ENCODE measurements around the gene TFDP1.

TFDP1 gene

DNA sequence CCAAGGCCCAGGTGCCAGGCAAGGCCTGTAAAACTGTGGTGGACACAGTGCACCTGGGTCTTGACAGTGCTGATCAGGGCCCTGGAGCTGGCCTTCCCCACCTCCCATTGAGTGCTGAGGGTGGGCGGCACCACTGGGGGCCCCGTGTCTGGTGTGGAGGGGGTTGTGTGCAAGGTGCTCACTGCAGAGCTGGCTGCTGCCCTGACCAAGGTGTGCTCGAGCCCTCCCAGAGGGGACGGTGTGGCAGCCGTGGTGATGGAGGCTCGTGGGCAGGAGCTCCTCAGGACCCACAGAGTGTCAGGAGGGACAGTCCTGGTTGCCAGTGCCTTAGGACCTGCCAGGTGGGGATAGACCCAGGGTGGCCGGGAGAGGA is 50.5 kb downstream of the TFDP1 start:
- no peak for DNase-seq

DNA sequence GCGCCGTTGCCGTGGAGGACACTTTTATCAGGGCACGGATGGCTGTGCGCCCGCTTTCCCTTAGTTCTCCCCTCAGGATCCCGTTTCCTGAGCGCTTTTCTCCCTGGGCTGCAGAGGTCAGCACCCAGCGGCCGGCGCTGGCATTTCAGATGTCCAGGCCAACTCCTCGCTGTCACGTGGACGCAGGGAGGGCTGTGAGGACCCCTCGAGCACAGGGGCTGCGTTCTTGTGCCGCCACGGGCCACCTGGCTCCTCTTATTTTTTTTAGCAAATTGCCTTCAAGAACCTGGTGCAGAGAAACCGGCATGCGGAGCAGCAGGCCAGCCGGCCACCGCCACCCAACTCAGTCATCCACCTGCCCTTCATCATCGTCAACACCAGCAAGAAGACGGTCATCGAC is 51.2 kb downstream of the TFDP1 start:
- DNase-seq, result no peak

DNA sequence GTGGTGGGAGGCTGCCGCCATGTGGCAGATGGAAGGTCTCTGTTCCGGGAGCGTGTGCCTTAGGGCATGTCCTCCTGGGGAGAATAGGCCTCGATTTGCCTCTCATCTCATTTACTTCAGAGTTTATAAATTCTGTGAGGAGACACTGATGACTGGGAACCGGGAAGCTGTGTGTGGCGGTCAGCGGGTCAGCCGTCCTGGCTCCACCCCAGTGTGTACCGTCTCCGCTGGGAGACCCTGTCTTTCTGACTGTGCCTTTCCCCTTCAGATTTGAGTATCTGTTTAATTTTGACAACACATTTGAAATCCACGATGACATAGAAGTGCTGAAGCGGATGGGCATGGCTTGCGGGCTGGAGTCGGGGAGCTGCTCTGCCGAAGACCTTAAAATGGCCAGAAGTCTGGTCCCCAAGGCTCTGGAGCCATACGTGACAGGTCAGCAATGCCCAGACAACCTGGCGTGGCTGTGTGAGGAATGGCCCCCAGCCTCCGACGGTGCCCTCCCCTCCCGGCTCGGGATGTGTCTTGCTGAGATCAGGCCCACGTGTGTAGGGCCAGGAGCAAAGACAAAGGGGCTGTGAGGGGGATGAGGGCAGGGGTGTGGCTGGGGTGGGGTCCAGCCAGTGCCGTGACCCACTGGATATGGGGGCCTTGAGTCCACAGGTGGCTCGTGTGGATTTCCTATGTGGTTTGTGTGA is 51.9 kb downstream of the TFDP1 start:
- DNase-seq, result no peak

- DNase-seq, result no peak
Observed at GRCh38 chr13:113637262-113638160, 53.0 kb downstream of the TFDP1 start.

GRCh38 chr13:113638173-113638746 is 53.7 kb downstream of the TFDP1 start:
- no peak for DNase-seq

DNA sequence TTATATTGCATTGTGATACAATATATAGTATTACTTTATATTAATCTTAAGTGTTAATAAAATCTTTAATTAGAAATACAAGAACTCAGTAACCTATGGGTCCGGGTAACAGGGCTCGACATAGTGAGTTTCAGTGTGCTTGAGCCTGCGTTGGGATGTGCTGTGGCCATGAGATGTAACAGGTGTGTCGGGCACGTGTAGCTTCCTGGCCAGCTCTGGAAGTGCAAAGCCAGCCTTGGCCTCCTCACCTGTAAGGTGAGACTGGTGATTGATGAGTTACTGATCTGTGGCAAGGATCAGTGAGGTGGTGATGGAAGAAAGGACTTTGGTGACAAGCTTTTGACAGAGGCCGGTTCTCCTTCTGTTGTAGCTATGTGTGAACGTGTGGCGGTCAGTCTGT is 54.3 kb downstream of the TFDP1 start:
- DNase-seq, result no peak

DNA sequence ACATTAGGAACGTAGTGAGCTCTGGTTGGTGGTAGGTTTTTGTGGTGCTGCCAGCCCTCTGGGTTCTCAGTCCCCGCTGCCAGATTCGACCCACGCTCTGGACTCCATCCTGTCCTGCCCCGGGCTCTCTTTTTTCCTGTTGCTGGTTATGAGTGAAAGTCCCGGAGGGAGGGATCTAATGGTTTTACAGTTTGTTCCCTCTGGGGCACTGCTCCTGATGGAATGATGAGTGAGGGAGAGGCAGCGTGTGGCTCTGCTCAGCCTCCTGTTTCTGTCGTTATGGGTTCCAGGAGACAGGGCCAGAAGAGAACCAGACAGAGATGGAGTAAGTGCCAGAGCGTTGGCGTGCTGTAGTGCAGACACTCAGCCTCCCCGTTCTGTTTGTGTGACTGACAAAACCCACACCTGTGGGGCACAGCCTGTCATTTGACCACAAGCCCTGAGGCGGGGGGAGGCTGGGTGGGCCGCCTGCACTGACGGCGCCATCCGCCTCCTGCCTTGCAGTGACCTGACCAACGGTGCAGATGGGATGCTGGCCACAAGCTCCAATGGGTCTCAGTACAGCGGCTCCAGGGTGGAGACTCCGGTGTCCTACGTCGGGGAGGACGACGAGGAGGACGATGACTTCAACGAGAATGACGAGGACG is 55.2 kb downstream of the TFDP1 start:
- no peak for DNase-seq

GRCh38 chr13:113641426-113641825 is 56.9 kb downstream of the TFDP1 start:
- DNase-seq, result no peak

- DNase-seq, result no peak
Observed at GRCh38 chr13:113642563-113642962, 58.0 kb downstream of the TFDP1 start.

- no peak for DNase-seq
Observed at GRCh38 chr13:113643593-113643992, 59.0 kb downstream of the TFDP1 start.

DNA sequence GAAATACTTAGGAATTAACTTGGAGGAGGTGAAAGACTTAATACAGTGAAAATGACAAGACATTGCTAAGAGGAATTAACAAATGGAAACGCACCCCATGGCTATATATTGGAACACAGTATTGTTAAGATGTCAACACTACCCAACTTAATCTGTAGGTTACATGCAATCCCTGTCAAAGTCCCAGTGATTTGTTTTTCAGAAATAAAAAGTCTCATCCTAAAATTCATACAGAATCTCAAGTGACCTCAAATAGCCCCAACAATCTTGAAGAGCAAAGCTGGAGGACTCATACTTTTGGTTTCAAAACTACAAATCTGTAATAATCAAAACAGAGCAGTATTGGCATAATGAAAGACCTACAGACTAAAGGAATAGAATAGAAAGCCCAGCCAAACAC is 60.2 kb downstream of the TFDP1 start:
- DNase-seq, result no peak

DNA sequence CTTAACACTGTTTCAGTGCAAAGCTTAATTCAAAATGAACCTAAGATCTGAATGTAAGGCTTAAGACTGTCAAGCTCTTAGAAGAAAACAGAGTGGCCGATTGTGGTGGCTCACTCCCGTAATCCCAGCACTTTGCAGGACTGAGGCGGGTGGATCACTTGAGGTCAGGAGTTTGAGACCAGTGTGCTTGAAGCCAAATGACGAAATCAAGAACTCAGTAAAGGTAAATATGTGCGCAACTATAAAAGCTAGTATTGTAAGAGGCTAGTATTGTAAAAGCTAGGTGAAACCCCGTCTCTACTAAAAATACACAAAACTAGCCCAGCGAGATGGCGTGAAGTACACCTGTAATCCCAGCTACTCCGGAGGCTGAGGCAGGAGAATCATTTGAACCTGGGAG is 60.8 kb downstream of the TFDP1 start:
- DNase-seq, result no peak

GRCh38 chr13:113646376-113646775 is 61.8 kb downstream of the TFDP1 start:
- no peak for DNase-seq

DNA sequence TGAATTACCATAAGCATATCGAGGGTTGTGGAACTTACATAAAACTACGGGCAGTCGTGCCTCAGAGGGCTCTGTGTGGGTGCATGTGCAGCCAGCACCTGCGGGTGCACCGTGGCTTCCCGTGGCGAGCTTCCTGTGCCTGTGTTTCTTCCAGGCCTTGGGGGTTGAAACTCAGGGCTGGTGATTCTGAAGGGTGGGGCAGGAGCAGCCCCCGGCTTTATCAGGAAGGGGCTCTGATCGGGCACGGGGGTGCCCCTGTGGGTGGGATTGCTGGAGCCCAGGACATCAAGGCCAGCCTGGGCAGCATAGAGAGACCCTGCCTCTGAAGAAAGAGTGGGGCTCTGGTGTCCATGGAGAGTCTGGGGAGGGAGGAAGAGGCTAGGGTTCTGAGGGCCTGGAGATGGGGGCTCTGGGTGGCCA is 62.4 kb downstream of the TFDP1 start:
- DNase-seq, result no peak

- DNase-seq, result no peak
Observed at GRCh38 chr13:113647351-113648215, 63.0 kb downstream of the TFDP1 start.

GRCh38 chr13:113648216-113648610 is 63.7 kb downstream of the TFDP1 start:
- DNase-seq, result no peak

- no peak for DNase-seq
Observed at GRCh38 chr13:113649212-113649611, 64.7 kb downstream of the TFDP1 start.

DNA sequence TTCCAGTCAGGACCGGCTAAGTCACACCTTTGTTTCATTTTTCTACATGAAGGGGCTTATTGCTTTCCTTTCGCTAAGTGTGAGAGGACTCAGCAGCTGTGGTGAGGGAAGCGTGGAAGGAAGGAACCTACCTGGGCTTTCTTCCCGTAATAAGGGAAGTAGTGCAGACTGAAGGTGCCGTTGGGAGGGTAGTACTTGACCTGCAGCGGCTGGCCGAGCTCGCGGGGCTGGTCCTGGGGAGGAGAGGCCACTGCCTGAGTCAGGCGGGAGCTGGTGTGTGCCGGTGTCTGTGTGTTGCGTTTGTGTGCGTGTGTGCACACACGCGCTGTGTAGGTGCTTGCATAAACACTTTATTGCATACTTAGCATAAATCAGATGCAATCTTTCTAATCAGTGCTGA is 65.7 kb downstream of the TFDP1 start:
- DNase-seq, result no peak

- no peak for DNase-seq
Observed at GRCh38 chr13:113650731-113651148, 66.2 kb downstream of the TFDP1 start.

DNA sequence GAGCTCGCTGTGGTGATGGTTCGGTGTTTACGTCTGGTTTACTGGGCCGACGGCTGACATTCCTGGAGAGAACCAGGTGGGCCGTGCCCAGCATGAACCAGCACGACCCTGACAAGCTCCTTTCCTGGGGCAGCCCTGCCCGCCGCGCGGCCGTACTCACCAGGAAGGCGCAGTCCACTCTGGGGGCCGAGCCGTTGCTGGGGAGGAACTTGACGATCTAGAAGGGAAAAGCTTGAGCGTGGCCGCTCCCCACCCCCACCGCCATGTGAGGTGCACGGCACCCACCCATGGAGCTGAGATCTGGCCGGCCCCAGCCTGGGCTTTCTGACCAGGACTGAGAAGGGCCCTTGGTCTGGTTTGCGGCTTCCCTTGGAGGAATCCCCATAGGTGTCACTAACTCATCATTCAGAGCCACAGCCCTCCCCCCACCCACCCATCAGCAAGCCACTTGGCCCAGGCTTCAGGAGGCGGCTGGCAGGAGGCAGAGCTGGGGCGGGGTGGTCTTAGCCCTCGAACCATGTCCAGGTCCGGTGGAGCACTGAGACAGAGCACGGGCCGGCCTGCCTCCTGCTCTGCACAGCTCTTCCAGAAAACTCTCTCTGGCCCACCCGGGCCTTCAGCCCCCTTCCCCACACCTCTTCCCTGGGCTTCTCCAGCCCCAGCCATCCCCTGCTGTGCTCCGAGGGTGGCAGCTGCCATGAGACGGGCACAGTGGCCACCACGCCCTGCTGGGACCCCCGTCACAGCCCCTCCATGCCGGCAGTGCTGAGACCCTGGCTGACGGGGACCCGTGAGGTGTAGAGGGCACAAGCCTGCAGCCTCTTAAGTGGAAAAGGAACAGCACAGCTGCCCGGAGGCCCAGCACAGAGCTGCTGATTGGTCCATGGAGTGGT is 67.2 kb downstream of the TFDP1 start:
- DNase-seq, result no peak

Data from activated CD4-positive, alpha-beta T cell treated with anti-CD3 and anti-CD28 coated beads, Interleukin-2, Interleukin-6, amounts not matched to agents 100 ng/mL and 50 ng/mL, durations not matched to agents 16 hours and 8 hours (primary cell).